IMR-90 (cell line): ENCODE measurements around the gene NACC2. TPM values are rescaled to one million over a fixed set of nuclear protein-coding genes. Genes with fewer than 3 reads are reported as not detected.

Experiments used
- ATAC-seq: fragments of 200-7000 bp; cut with Tn5 transposase; 2 replicates; pipeline ENCODE4 v1.9.1; 2020; ENCODE audit warnings: low read depth, mild to moderate bottlenecking, moderate library complexity
- BruUV-seq: library from RNA; stranded (reverse); fragments of 400-500 nt; replicated peaks from 2 replicates; lab custom pipeline; 2021; lab: Mats Ljungman, UMichigan
- CTCF ChIA-PET: fragments of 300-600 bp; formaldehyde crosslinking; extraction: SDS; loops from one replicate; lab custom pipeline; 2021; ENCODE audit warnings: antibody characterized with exemption; lab: Yijun Ruan, JAX
- POLR2A ChIA-PET: fragments of 300-600 bp; sonication (Branson Sonifier 250); formaldehyde crosslinking; loops from one replicate; lab custom pipeline; 2022; ENCODE audit warnings: antibody characterized with exemption; ENCODE audit not compliant: unreplicated experiment; lab: Charles Lee
- DNase-seq: peaks from one replicate; pipeline ENCODE4 v3.0.0; 2013
- H2AFZ ChIP-seq: replicated peaks from 2 replicates; pipeline ENCODE3; 2013; ENCODE audit warnings: low read length, mild to moderate bottlenecking; ENCODE audit not compliant: poor library complexity
- H2AK5ac ChIP-seq: 2 replicates; pipeline ENCODE4 v1.6.1; 2013; ENCODE audit warnings: low read depth, low read length, inconsistent platforms
- H2AK9ac ChIP-seq: replicated peaks from 2 replicates; pipeline ENCODE3; 2013; ENCODE audit warnings: mild to moderate bottlenecking, low read depth, low read length, moderate library complexity; ENCODE audit not compliant: poor library complexity
- H2BK120ac ChIP-seq: 2 replicates; pipeline ENCODE4 v1.6.1; 2013; ENCODE audit warnings: low read depth, low read length, inconsistent platforms
- H2BK15ac ChIP-seq: 3 replicates; pipeline ENCODE4 v1.6.1; 2013; ENCODE audit warnings: low read depth, low read length, inconsistent platforms
- H2BK20ac ChIP-seq: 2 replicates; pipeline ENCODE4 v1.6.1; 2013; ENCODE audit warnings: low read depth, mild to moderate bottlenecking, inconsistent platforms, low read length, moderate library complexity
- H2BK5ac ChIP-seq: 2 replicates; pipeline ENCODE4 v1.6.1; 2013; ENCODE audit warnings: mild to moderate bottlenecking, low read depth, low read length, inconsistent platforms; ENCODE audit not compliant: poor library complexity, severe bottlenecking
- H3K14ac ChIP-seq: replicated peaks from 2 replicates; pipeline ENCODE4 v1.6.1; 2013; ENCODE audit warnings: low read depth, low read length, inconsistent platforms
- H3K18ac ChIP-seq: 2 replicates; pipeline ENCODE4 v1.6.1; 2013; ENCODE audit warnings: low read depth, low read length, control low read depth
- H3K23ac ChIP-seq: 2 replicates; pipeline ENCODE4 v1.6.1; 2013; ENCODE audit warnings: low read depth, low read length, inconsistent platforms
- H3K27ac ChIP-seq: 2 replicates; pipeline ENCODE4 v1.5.1; 2013; ENCODE audit warnings: mild to moderate bottlenecking, control low read depth, low read length; ENCODE audit not compliant: insufficient read depth
- H3K27me3 ChIP-seq: 2 replicates; pipeline ENCODE4 v1.6.1; 2013; ENCODE audit warnings: low read length; ENCODE audit not compliant: control insufficient read depth, insufficient read depth
- H3K36me3 ChIP-seq: 2 replicates; pipeline ENCODE4 v1.6.1; 2013; ENCODE audit warnings: low read length, mixed read lengths; ENCODE audit not compliant: control insufficient read depth, insufficient read depth
- H3K4ac ChIP-seq: 2 replicates; pipeline ENCODE4 v1.6.1; 2013; ENCODE audit warnings: low read depth, low read length, inconsistent platforms
- H3K4me1 ChIP-seq: 2 replicates; pipeline ENCODE4 v1.6.1; 2013; ENCODE audit warnings: low read length, mixed read lengths; ENCODE audit not compliant: control insufficient read depth, insufficient read depth
- H3K4me2 ChIP-seq: 2 replicates; pipeline ENCODE4 v1.6.1; 2013; ENCODE audit warnings: low read depth, mild to moderate bottlenecking, control low read depth, low read length, moderate library complexity
- H3K4me3 ChIP-seq: 2 replicates; pipeline ENCODE4 v1.5.1; 2013; ENCODE audit warnings: low read depth, mild to moderate bottlenecking, control low read depth, low read length, moderate library complexity; ENCODE audit not compliant: insufficient read depth
- H3K56ac ChIP-seq: 2 replicates; pipeline ENCODE4 v1.6.1; 2013; ENCODE audit warnings: low read length, inconsistent platforms; ENCODE audit not compliant: insufficient read depth; ENCODE audit errors: extremely low read depth
- H3K79me1 ChIP-seq, 2 experiments: 2 replicates each; pipeline ENCODE4 v1.6.1; 2013; ENCODE audit warnings: low read length in 2 of 2, inconsistent platforms in 1 of 2, low read depth in 1 of 2
- H3K9ac ChIP-seq: 2 replicates; pipeline ENCODE4 v1.6.1; 2013; ENCODE audit warnings: low read depth, low read length, control low read depth
- H3K9me1 ChIP-seq: 2 replicates; pipeline ENCODE4 v1.6.1; 2013; ENCODE audit warnings: low read length, inconsistent platforms; ENCODE audit not compliant: insufficient read depth
- H3K9me3 ChIP-seq: 2 replicates; pipeline ENCODE4 v1.6.1; 2013; ENCODE audit warnings: low read length; ENCODE audit not compliant: control insufficient read depth, insufficient read depth
- H4K20me1 ChIP-seq: 2 replicates; pipeline ENCODE4 v1.6.1; 2013; ENCODE audit warnings: low read length, inconsistent platforms; ENCODE audit not compliant: insufficient read depth
- H4K5ac ChIP-seq: 2 replicates; pipeline ENCODE4 v1.6.1; 2013; ENCODE audit warnings: mild to moderate bottlenecking, low read depth, low read length, control low read depth
- H4K8ac ChIP-seq, 2 experiments: 2 replicates each; pipeline ENCODE4 v1.6.1; 2013; ENCODE audit warnings: low read depth in 2 of 2, low read length in 2 of 2, control low read depth in 1 of 2, inconsistent platforms in 1 of 2
- H4K91ac ChIP-seq: 2 replicates; pipeline ENCODE4 v1.6.1; 2013; ENCODE audit warnings: low read depth, low read length, inconsistent platforms; ENCODE audit not compliant: insufficient read depth
- BHLHE40 ChIP-seq: fragments of 150-350 bp; IDR thresholded peaks from 2 replicates; pipeline ENCODE4 v1.6.1; 2016; ENCODE audit warnings: mild to moderate bottlenecking, low read depth, low read length
- CEBPB ChIP-seq: IDR thresholded peaks from 2 replicates; pipeline ENCODE4 v1.6.1; 2012; ENCODE audit warnings: low read depth, low read length, improper control_type of control experiment
- CHD1 ChIP-seq: IDR thresholded peaks from 2 replicates; pipeline ENCODE4 v1.6.1; 2012; ENCODE audit warnings: low read depth, low read length, improper control_type of control experiment
- FOS ChIP-seq: fragments of 150-350 bp; IDR thresholded peaks from 2 replicates; pipeline ENCODE4 v1.6.1; 2016; ENCODE audit warnings: low read depth, low read length
- MAZ ChIP-seq: IDR thresholded peaks from 2 replicates; pipeline ENCODE4 v1.6.1; 2012; ENCODE audit warnings: low read depth, mild to moderate bottlenecking, low read length, improper control_type of control experiment, moderate library complexity, borderline replicate concordance
- WGBS, 2 experiments: methylation state at CpG; one replicate each; pipeline versions ENCODE4 v1.1.5 to v1.1.7; 2013; ENCODE audit warnings: missing lambda C conversion rate in 2 of 2; ENCODE audit not compliant: insufficient read length in 1 of 2; ENCODE audit errors: extremely low coverage in 2 of 2; 5-methylcytosine and 5-hydroxymethylcytosine counted together
- dilution Hi-C: fragments of 300-500 bp; cut with HindIII; formaldehyde crosslinking; loops from one replicate; pipeline ENCODE4 v1.14.3; 2018; ENCODE audit warnings: low sequenced_read_pairs; ENCODE audit not compliant: unreplicated experiment
- in situ Hi-C: fragments of 300-500 bp; cut with MboI; formaldehyde crosslinking; loops from 3 replicates; pipeline ENCODE4 v1.14.3; 2019; ENCODE audit warnings: low sequenced_read_pairs, inconsistent platforms, mixed read lengths
- intact Hi-C: fragments of 100-400 bp; cut with micrococcal nuclease; formaldehyde crosslinking; loops from 2 replicates; pipeline ENCODE4 v1.10.0; 2022
- polyA plus RNA-seq, 3 experiments: library from polyadenylated mRNA; depleted of rRNA; stranded (reverse); fragments of >200 nt; gene quantifications; 2 replicates each; pipeline ENCODE4 v1.2.3, GENCODE V29; 2012; ENCODE audit warnings: low replicate concordance in 1 of 3
- total RNA-seq: library from RNA; depleted of rRNA; stranded (reverse); fragments of >200 nt; gene quantifications from 2 replicates; pipeline ENCODE4 v1.2.3, GENCODE V29; 2012
- TF ChIP-seq, protein P1 (sequence below): fragments of 150-350 bp; IDR thresholded peaks from 2 replicates; pipeline ENCODE4 v1.6.1; 2016; ENCODE audit warnings: low read depth, mild to moderate bottlenecking, low read length, moderate library complexity, borderline replicate concordance
- TF ChIP-seq, protein P2 (sequence below): fragments of 150-350 bp; IDR thresholded peaks from 2 replicates; pipeline ENCODE4 v1.6.1; 2017; ENCODE audit warnings: mild to moderate bottlenecking, antibody characterized with exemption, low read length, low read depth

Gene NACC2
- total and polyA plus RNA-seq, 2 of the 4 experiments (the other 2 are of a cell fraction) = 7.9 to 19.0 TPM

DNA sequence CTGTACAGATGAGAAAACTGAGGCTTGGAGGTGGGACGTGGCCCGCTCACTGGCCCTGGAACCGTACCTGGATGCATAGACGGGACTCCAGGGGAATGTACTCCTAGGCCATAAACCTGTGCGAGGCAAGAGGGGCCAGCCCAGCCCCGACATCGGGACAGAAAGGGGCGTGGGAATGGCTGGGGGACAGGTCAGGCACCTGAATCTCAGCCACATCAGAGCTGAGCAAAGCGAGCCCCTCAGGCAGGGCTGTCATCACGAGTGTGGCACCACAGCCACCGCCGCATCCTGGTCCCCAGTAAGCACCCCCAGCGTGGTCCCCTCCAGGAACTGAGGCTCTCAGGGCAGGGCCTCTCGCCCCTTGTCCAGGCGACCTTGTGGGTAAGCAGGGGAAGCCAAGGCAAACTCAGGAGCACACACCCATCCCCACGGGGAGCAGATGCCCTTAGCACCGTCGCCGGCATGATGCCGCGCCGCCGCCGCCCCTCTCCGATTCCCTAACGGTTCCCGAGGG, 16.5 kb downstream of the NACC2 start:
- H3K18ac ChIP-seq = no peak overlapping the region
- H4K91ac ChIP-seq = no peak overlapping the region
- POLR2A ChIA-PET = no interaction called here
- in situ Hi-C loops (no loop called here), dilution Hi-C loops (no loop called here), intact Hi-C loops (no loop called here)
- peaks cover 7% of the 10 kb centered on the region; the same call in 1 of the 2 replicates for H3K4me1 ChIP-seq
- WGBS, 2 experiments = 93% methylated on average over 8 of the region's 27 CpGs; no CpG with 5 or more reads in 1 of the 2 experiments
- no peak overlapping the region for H3K56ac ChIP-seq
- H3K36me3 ChIP-seq = peaks cover 16% of the 10 kb centered on the region
- H2BK5ac ChIP-seq = no peak overlapping the region
- no peaks in the 10 kb centered on the region for H3K27me3 ChIP-seq
- no peak overlapping the region for H3K4ac ChIP-seq
- peaks cover 89% of the 10 kb centered on the region for H4K20me1 ChIP-seq
- peaks cover 29 to 87% of the 10 kb centered on the region in 2 experiments for H3K79me1 ChIP-seq
- H3K4me3 ChIP-seq = no peak overlapping the region
- no peak overlapping the region for H3K9ac ChIP-seq
- BruUV-seq = no TSS peak
- CTCF ChIA-PET = no interaction called here
- no peak overlapping the region for H3K4me2 ChIP-seq
- no peak overlapping the region for H3K14ac ChIP-seq
- no peak overlapping the region for H4K5ac ChIP-seq
- TF ChIP-seq CEBPB = no peak
- TF ChIP-seq CHD1 = no peak
- no peak for TF ChIP-seq MAZ
- TF ChIP-seq, protein P1, sequence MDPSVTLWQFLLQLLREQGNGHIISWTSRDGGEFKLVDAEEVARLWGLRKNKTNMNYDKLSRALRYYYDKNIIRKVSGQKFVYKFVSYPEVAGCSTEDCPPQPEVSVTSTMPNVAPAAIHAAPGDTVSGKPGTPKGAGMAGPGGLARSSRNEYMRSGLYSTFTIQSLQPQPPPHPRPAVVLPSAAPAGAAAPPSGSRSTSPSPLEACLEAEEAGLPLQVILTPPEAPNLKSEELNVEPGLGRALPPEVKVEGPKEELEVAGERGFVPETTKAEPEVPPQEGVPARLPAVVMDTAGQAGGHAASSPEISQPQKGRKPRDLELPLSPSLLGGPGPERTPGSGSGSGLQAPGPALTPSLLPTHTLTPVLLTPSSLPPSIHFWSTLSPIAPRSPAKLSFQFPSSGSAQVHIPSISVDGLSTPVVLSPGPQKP = no peak
- TF ChIP-seq, protein P2, sequence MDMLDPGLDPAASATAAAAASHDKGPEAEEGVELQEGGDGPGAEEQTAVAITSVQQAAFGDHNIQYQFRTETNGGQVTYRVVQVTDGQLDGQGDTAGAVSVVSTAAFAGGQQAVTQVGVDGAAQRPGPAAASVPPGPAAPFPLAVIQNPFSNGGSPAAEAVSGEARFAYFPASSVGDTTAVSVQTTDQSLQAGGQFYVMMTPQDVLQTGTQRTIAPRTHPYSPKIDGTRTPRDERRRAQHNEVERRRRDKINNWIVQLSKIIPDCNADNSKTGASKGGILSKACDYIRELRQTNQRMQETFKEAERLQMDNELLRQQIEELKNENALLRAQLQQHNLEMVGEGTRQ = no peak
- TF ChIP-seq BHLHE40 = no peak
- TF ChIP-seq FOS = no peak
- H3K9me3 ChIP-seq = no peaks in the 10 kb centered on the region
- H4K8ac ChIP-seq = no peak overlapping the region
- H2BK15ac ChIP-seq = no peak overlapping the region
- no peak overlapping the region for H2AK9ac ChIP-seq
- no peak overlapping the region for H2AFZ ChIP-seq
- DNase-seq = no peak
- no peak overlapping the region for H3K27ac ChIP-seq
- H3K9me1 ChIP-seq = peaks cover 7% of the 10 kb centered on the region
- no peak overlapping the region for H2AK5ac ChIP-seq
- H2BK20ac ChIP-seq = no peak overlapping the region
- no peak overlapping the region for H3K23ac ChIP-seq
- no peak for ATAC-seq
- H2BK120ac ChIP-seq = no peak overlapping the region
